GM23248 (cell line): ENCODE results near the gene LRRC63. TPM values are rescaled to one million over a fixed set of nuclear protein-coding genes. Genes with fewer than 3 reads are reported as not detected.

Experiments used
- DNase-seq: peaks from one replicate; pipeline ENCODE4 v3.0.0-alpha.2; 2015
- H2AFZ ChIP-seq: fragments of 200-600 bp; sonication (generic); 2 replicates; pipeline ENCODE4 v1.6.1; 2016; ENCODE audit warnings: antibody characterized with exemption
- H3F3A ChIP-seq: fragments of 200-600 bp; sonication (generic); 2 replicates; pipeline ENCODE4 v1.6.1; 2016; ENCODE audit warnings: mild to moderate bottlenecking, antibody characterized with exemption, mixed run types; ENCODE audit not compliant: insufficient read depth
- H3K27ac ChIP-seq: fragments of 200-600 bp; sonication (generic); 2 replicates; pipeline ENCODE4 v1.5.1; 2016; ENCODE audit warnings: mild to moderate bottlenecking
- H3K27me3 ChIP-seq: fragments of 200-600 bp; sonication (generic); replicated peaks from 2 replicates; pipeline ENCODE4 v1.6.1; 2016; ENCODE audit warnings: mild to moderate bottlenecking; ENCODE audit not compliant: insufficient read depth
- H3K36me3 ChIP-seq: fragments of 200-600 bp; sonication (generic); 2 replicates; pipeline ENCODE4 v1.6.1; 2016; ENCODE audit warnings: low read depth, mild to moderate bottlenecking
- H3K4me1 ChIP-seq: fragments of 200-600 bp; sonication (generic); 2 replicates; pipeline ENCODE4 v1.6.1; 2016; ENCODE audit warnings: mild to moderate bottlenecking; ENCODE audit not compliant: insufficient read depth
- H3K4me2 ChIP-seq: fragments of 200-600 bp; sonication (generic); one replicate; pipeline ENCODE4 v1.6.1; 2016; ENCODE audit warnings: mild to moderate bottlenecking; ENCODE audit not compliant: unreplicated experiment
- H3K4me3 ChIP-seq: fragments of 200-600 bp; sonication (generic); 2 replicates; pipeline ENCODE4 v1.5.1; 2016; ENCODE audit warnings: mild to moderate bottlenecking
- H3K79me2 ChIP-seq: fragments of 200-600 bp; sonication (generic); 2 replicates; pipeline ENCODE4 v1.6.1; 2016; ENCODE audit warnings: mild to moderate bottlenecking; ENCODE audit not compliant: insufficient read depth
- H3K9ac ChIP-seq: fragments of 200-600 bp; sonication (generic); 2 replicates; pipeline ENCODE4 v1.6.1; 2016; ENCODE audit warnings: mild to moderate bottlenecking
- H3K9me2 ChIP-seq: fragments of 200-600 bp; sonication (generic); 2 replicates; pipeline ENCODE4 v1.6.1; 2016; ENCODE audit warnings: mixed run types, mild to moderate bottlenecking, moderate library complexity; ENCODE audit not compliant: insufficient read depth
- H3K9me3 ChIP-seq: fragments of 200-600 bp; sonication (generic); one replicate; pipeline ENCODE4 v1.6.1; 2017; ENCODE audit warnings: low read depth
- H4K20me1 ChIP-seq: fragments of 200-600 bp; sonication (generic); 2 replicates; pipeline ENCODE4 v1.6.0; 2016; ENCODE audit not compliant: insufficient read depth
- EZH2 ChIP-seq: fragments of 200-600 bp; sonication (generic); IDR thresholded peaks from 2 replicates; pipeline ENCODE4 v1.6.1; 2018; ENCODE audit warnings: antibody characterized with exemption, mild to moderate bottlenecking; ENCODE audit not compliant: insufficient read depth, poor library complexity, severe bottlenecking
- EZH2phosphoT487 ChIP-seq: fragments of 200-600 bp; sonication (generic); IDR thresholded peaks from 2 replicates; pipeline ENCODE4 v1.6.1; 2018; ENCODE audit warnings: antibody characterized with exemption, moderate library complexity, mild to moderate bottlenecking, low read depth; ENCODE audit not compliant: insufficient read depth
- WGBS, 2 experiments: methylation state at CpG; one replicate each; pipeline ENCODE4 v1.1.6; 2015 to 2017; ENCODE audit warnings: low lambda C conversion rate in 2 of 2, low coverage in 1 of 2; ENCODE audit errors: missing lambda C conversion rate in 2 of 2; 5-methylcytosine and 5-hydroxymethylcytosine counted together
- in situ Hi-C: fragments of 300-500 bp; cut with MboI; formaldehyde crosslinking; loops from 2 replicates; pipeline ENCODE4 v1.15.0; 2020
- polyA plus RNA-seq: library from polyadenylated mRNA; unstranded; fragments of >200 nt; fragmentation: Nextera tagmentation; extraction: Ambion mirVana; gene quantifications from 2 replicates; pipeline ENCODE4 v1.2.1, GENCODE V29; 2016
- total RNA-seq: library from RNA; depleted of rRNA; stranded (reverse); fragments of >200 nt; shearing (Covaris generic); gene quantifications from 2 replicates; pipeline ENCODE4 v1.2.3, GENCODE V29; 2014

Gene LRRC63
- total and polyA plus RNA-seq, 2 experiments from 2014 or later = not detected

- Histone ChIP-seq H2AFZ (no peak overlapping the region), H4K20me1 (no peaks in the 10 kb centered on the region)
Observed at GRCh38 chr13:46179491-46179908, 32.2 kb upstream of the LRRC63 start.

GRCh38 chr13:46179969-46180763 lies 31.6 kb upstream of the LRRC63 start:
- Histone ChIP-seq H3K9me3 (no peaks in the 10 kb centered on the region), H3K36me3 (no peaks in the 10 kb centered on the region), H4K20me1 (no peaks in the 10 kb centered on the region), H3K27me3 (peaks cover 29% of the 10 kb centered on the region), H3K4me1 (no peaks in the 10 kb centered on the region), H3K9ac (no peak overlapping the region), H3F3A (no peaks in the 10 kb centered on the region), H3K9me2 (no peaks in the 10 kb centered on the region), H3K27ac (no peak overlapping the region), H3K4me2 (no peak overlapping the region), H3K79me2 (no peaks in the 10 kb centered on the region), H3K4me3 (no peak overlapping the region), H2AFZ (no peak overlapping the region)
- no peak for DNase-seq
- 72 to 73% methylated on average over 5 of the region's 5 CpGs for WGBS, 2 experiments
- TF ChIP-seq EZH2phosphoT487 (no peak), EZH2 (no peak)
- in situ Hi-C loops = no loop called here

More at GRCh38 chr13:46179491-46179908, 32.2 kb upstream of the LRRC63 start:
- 64 to 65% methylated on average over 3 of the region's 3 CpGs for WGBS, 2 experiments
- Histone ChIP-seq H3F3A (no peaks in the 10 kb centered on the region), H3K4me3 (no peak overlapping the region), H3K27me3 (peaks cover 25% of the 10 kb centered on the region), H3K79me2 (no peaks in the 10 kb centered on the region), H3K27ac (no peak overlapping the region), H3K36me3 (no peaks in the 10 kb centered on the region), H3K9me3 (no peaks in the 10 kb centered on the region), H3K4me1 (no peaks in the 10 kb centered on the region), H3K9ac (no peak overlapping the region), H3K9me2 (no peaks in the 10 kb centered on the region), H3K4me2 (no peak overlapping the region)
- TF ChIP-seq EZH2phosphoT487 = no peak
- no peak for TF ChIP-seq EZH2
- in situ Hi-C loops = no loop called here
- no peak for DNase-seq

- H3K9me3 ChIP-seq = no peaks in the 10 kb centered on the region
- 91 to 95% methylated on average over 5 of the region's 5 CpGs for WGBS, 2 experiments
- no peaks in the 10 kb centered on the region for H3K36me3 ChIP-seq
- TF ChIP-seq EZH2phosphoT487 = no peak
- TF ChIP-seq EZH2 = no peak
- H3K4me3 ChIP-seq = no peak overlapping the region
- DNase-seq = no peak
- no peaks in the 10 kb centered on the region for H3K9me2 ChIP-seq
- H3K4me1 ChIP-seq = no peaks in the 10 kb centered on the region
- no peak overlapping the region for H2AFZ ChIP-seq
- H3K9ac ChIP-seq = no peak overlapping the region
- in situ Hi-C loops = no loop called here
- H3K27ac ChIP-seq = no peak overlapping the region
- peaks cover 21% of the 10 kb centered on the region; the same call in 1 of the 2 replicates for H3K27me3 ChIP-seq
- no peaks in the 10 kb centered on the region for H4K20me1 ChIP-seq
- H3K4me2 ChIP-seq = no peak overlapping the region
- no peaks in the 10 kb centered on the region for H3F3A ChIP-seq
- no peaks in the 10 kb centered on the region for H3K79me2 ChIP-seq
Observed at GRCh38 chr13:46181377-46181839, 30.3 kb upstream of the LRRC63 start.

- H4K20me1 ChIP-seq = no peaks in the 10 kb centered on the region
- peaks cover 20% of the 10 kb centered on the region; the same call in 1 of the 2 replicates for H3K27me3 ChIP-seq
- H3K4me2 ChIP-seq = no peak within 1 kb of the TSS
- no peak within 1 kb of the TSS for H3K9ac ChIP-seq
- H3K36me3 ChIP-seq = no peaks in the 10 kb centered on the region
- TF ChIP-seq EZH2 = no peak
- TF ChIP-seq EZH2phosphoT487 = no peak
- H3F3A ChIP-seq = no peaks in the 10 kb centered on the region
- no peaks in the 10 kb centered on the region for H3K9me3 ChIP-seq
- H3K4me1 ChIP-seq = no peaks in the 10 kb centered on the region
- in situ Hi-C loops = no loop called here
- H3K79me2 ChIP-seq = no peaks in the 10 kb centered on the region
- no peak within 1 kb of the TSS for H2AFZ ChIP-seq
- DNase-seq = no peak
- H3K27ac ChIP-seq = no peak within 1 kb of the TSS
- H3K4me3 ChIP-seq = no peak within 1 kb of the TSS
- WGBS, 2 experiments = 91 to 92% methylated on average over 8 of the region's 8 CpGs
- no peaks in the 10 kb centered on the region for H3K9me2 ChIP-seq
Observed at GRCh38 chr13:46181840-46182490, 29.8 kb upstream of the LRRC63 start, which contains the start of gene LCP1. TSS of gene LCP1 (minus strand) at chr13:46182177. CDS start at chr13:46159662, 22,515 bp downstream.
